H1 (cell line): ENCODE measurements around the gene ZDHHC1. TPM values are rescaled to one million over a fixed set of nuclear protein-coding genes. Genes with fewer than 3 reads are reported as not detected.

ENCODE experiments used
- CTCF ChIA-PET: fragments of 300-600 bp; sonication (Branson Sonifier 250); formaldehyde crosslinking; loops from one replicate; lab custom pipeline; 2021; ENCODE audit not compliant: partially characterized antibody; lab: Charles Lee
- POLR2A ChIA-PET: fragments of 300-600 bp; sonication (Branson Sonifier 250); formaldehyde crosslinking; loops from one replicate; lab custom pipeline; 2021; ENCODE audit warnings: inconsistent platforms; ENCODE audit not compliant: partially characterized antibody; lab: Charles Lee
- DNase-seq, 2 experiments: peaks; one replicate each; pipeline versions ENCODE4 v3.0.0 to v3.0.0-alpha.2; 2010 to 2022; ENCODE audit warnings: low spot score in 2 of 2, low read depth in 1 of 2, mixed read lengths in 1 of 2
- FAIRE-seq: peaks from 2 replicates; lab custom pipeline; 2011; peaks lifted over from hg19 to GRCh38; lab: Jason Lieb, UNC
- H2AFZ ChIP-seq: 2 replicates; pipeline ENCODE4 v1.8.1; 2012; ENCODE audit warnings: low read length, inconsistent platforms
- H2AK5ac ChIP-seq: 2 replicates; pipeline ENCODE4 v1.6.1; 2013; ENCODE audit warnings: low read depth, low read length
- H2BK120ac ChIP-seq: replicated peaks from 2 replicates; pipeline ENCODE3; 2013; ENCODE audit warnings: low read depth, low read length, inconsistent platforms
- H2BK12ac ChIP-seq: 2 replicates; pipeline ENCODE4 v1.6.1; 2013; ENCODE audit warnings: low read depth, low read length
- H2BK15ac ChIP-seq: 2 replicates; pipeline ENCODE4 v1.6.1; 2013; ENCODE audit warnings: low read length
- H2BK20ac ChIP-seq: 2 replicates; pipeline ENCODE4 v1.6.1; 2013; ENCODE audit warnings: low read length
- H2BK5ac ChIP-seq: 2 replicates; pipeline ENCODE4 v1.6.1; 2013; ENCODE audit warnings: low read depth, low read length
- H3K14ac ChIP-seq: 2 replicates; pipeline ENCODE4 v1.6.1; 2013; ENCODE audit warnings: inconsistent platforms; ENCODE audit not compliant: insufficient read length
- H3K18ac ChIP-seq: 2 replicates; pipeline ENCODE4 v1.6.1; 2013; ENCODE audit warnings: low read length; ENCODE audit errors: extremely low read depth
- H3K23ac ChIP-seq: 2 replicates; pipeline ENCODE4 v1.6.1; 2013; ENCODE audit warnings: inconsistent platforms; ENCODE audit not compliant: insufficient read length
- H3K23me2 ChIP-seq: 2 replicates; pipeline ENCODE4 v1.6.1; 2013; ENCODE audit warnings: low read depth, low read length
- H3K27ac ChIP-seq: 2 replicates; pipeline ENCODE4 v1.6.1; 2011; ENCODE audit warnings: low read depth, low read length, inconsistent platforms
- H3K27me3 ChIP-seq, 4 experiments: replicated peaks in 1 of 4; 1 replicate in 1 of 4; 2 replicates in 3 of 4; pipeline versions ENCODE4 v1.6.1 to v1.8.1; 2011 to 2013; ENCODE audit warnings: low read length in 3 of 4, mild to moderate bottlenecking in 3 of 4, inconsistent platforms in 2 of 4, mixed read lengths in 2 of 4, moderate library complexity in 1 of 4; ENCODE audit not compliant: control insufficient read depth in 3 of 4, insufficient read depth in 3 of 4; ENCODE audit errors: extremely low read depth in 1 of 4
- H3K36me3 ChIP-seq, 4 experiments: 2 replicates each; pipeline versions ENCODE4 v1.6.1 to v1.8.1; 2011 to 2013; ENCODE audit warnings: mild to moderate bottlenecking in 4 of 4, low read length in 3 of 4, moderate library complexity in 2 of 4, control low read depth in 1 of 4, inconsistent platforms in 1 of 4; ENCODE audit not compliant: insufficient read depth in 4 of 4, control insufficient read depth in 2 of 4
- H3K4ac ChIP-seq: replicated peaks from 2 replicates; pipeline ENCODE3; 2013; ENCODE audit warnings: low read length, low read depth, mixed read lengths, inconsistent platforms; ENCODE audit not compliant: insufficient read length
- H3K4me1 ChIP-seq, 4 experiments: replicated peaks in 1 of 4; 1 replicate in 1 of 4; 2 replicates in 3 of 4; pipeline versions ENCODE4 v1.6.1 to v1.8.1; 2011 to 2013; ENCODE audit warnings: low read length in 3 of 4, inconsistent platforms in 2 of 4, mixed read lengths in 1 of 4; ENCODE audit not compliant: insufficient read depth in 4 of 4, control insufficient read depth in 3 of 4
- H3K4me2 ChIP-seq, 2 experiments: 2 replicates each; pipeline versions ENCODE4 v1.6.1 to v1.8.1; 2011 to 2013; ENCODE audit warnings: low read depth in 2 of 2, low read length in 2 of 2, control low read depth in 1 of 2, inconsistent platforms in 1 of 2, mild to moderate bottlenecking in 1 of 2; ENCODE audit not compliant: insufficient read depth in 1 of 2
- H3K4me3 ChIP-seq, 4 experiments: fragments of 200-600, 300-600 bp in 1 of 4; sonication (generic), shearing (Covaris generic), sonication (Bioruptor Twin) in 1 of 4; 2 replicates each; pipeline versions ENCODE4 v1.5.1 to v1.8.1; 2011 to 2016; ENCODE audit warnings: low read length in 4 of 4, low read depth in 3 of 4, control low read depth in 2 of 4, inconsistent platforms in 2 of 4, mild to moderate bottlenecking in 2 of 4, mixed read lengths in 1 of 4, moderate library complexity in 1 of 4; ENCODE audit not compliant: insufficient read depth in 2 of 4; ENCODE audit errors: extremely low read depth in 1 of 4
- H3K56ac ChIP-seq: replicated peaks from 2 replicates; pipeline ENCODE3; 2013; ENCODE audit warnings: low read depth, mild to moderate bottlenecking, mixed read lengths, low read length, inconsistent platforms; ENCODE audit not compliant: insufficient read length
- H3K79me1 ChIP-seq: 2 replicates; pipeline ENCODE4 v1.6.1; 2013; ENCODE audit warnings: low read depth, low read length, control low read depth
- H3K79me2 ChIP-seq, 2 experiments: 2 replicates each; pipeline versions ENCODE4 v1.6.1 to v1.8.1; 2012 to 2013; ENCODE audit warnings: low read length in 2 of 2, mild to moderate bottlenecking in 2 of 2, inconsistent platforms in 1 of 2; ENCODE audit not compliant: insufficient read depth in 2 of 2, control insufficient read depth in 1 of 2
- H3K9ac ChIP-seq, 4 experiments: replicated peaks in 1 of 4; 1 replicate in 1 of 4; 2 replicates in 3 of 4; pipeline versions ENCODE4 v1.6.1 to v1.8.1; 2011 to 2013; ENCODE audit warnings: low read depth in 3 of 4, low read length in 3 of 4, control low read depth in 2 of 4, mild to moderate bottlenecking in 2 of 4, moderate library complexity in 2 of 4, inconsistent platforms in 1 of 4; ENCODE audit errors: extremely low read depth in 1 of 4
- H3K9me3 ChIP-seq, 2 experiments: 2 replicates each; pipeline versions ENCODE4 v1.6.1 to v1.8.1; 2012 to 2013; ENCODE audit warnings: mild to moderate bottlenecking in 2 of 2, moderate library complexity in 2 of 2, control low read depth in 1 of 2, inconsistent platforms in 1 of 2, low read depth in 1 of 2, low read length in 1 of 2, mixed read lengths in 1 of 2; ENCODE audit not compliant: insufficient read depth in 2 of 2
- H4K20me1 ChIP-seq, 2 experiments: replicated peaks in 1 of 2; 2 replicates each; pipeline versions ENCODE3 to v1.8.1; 2011 to 2013; ENCODE audit warnings: inconsistent platforms in 2 of 2, low read length in 2 of 2, mild to moderate bottlenecking in 1 of 2; ENCODE audit not compliant: insufficient read depth in 2 of 2, control insufficient read depth in 1 of 2
- H4K5ac ChIP-seq: 2 replicates; pipeline ENCODE4 v1.6.1; 2013; ENCODE audit warnings: low read length, low read depth, mixed read lengths, inconsistent platforms; ENCODE audit not compliant: insufficient read length
- H4K8ac ChIP-seq: 2 replicates; pipeline ENCODE4 v1.8.0; 2013; ENCODE audit warnings: mild to moderate bottlenecking, moderate library complexity, low read length, inconsistent platforms; ENCODE audit not compliant: insufficient read depth; ENCODE audit errors: extremely low read depth
- H4K91ac ChIP-seq: replicated peaks from 2 replicates; pipeline ENCODE3; 2013; ENCODE audit warnings: low read length, mixed read lengths, inconsistent platforms; ENCODE audit not compliant: insufficient read length
- CHD2 ChIP-seq: IDR thresholded peaks from 2 replicates; pipeline ENCODE4 v1.6.1; 2012; ENCODE audit warnings: low read length, improper control_type of control experiment
- GABPA ChIP-seq: IDR thresholded peaks from 2 replicates; pipeline ENCODE4 v1.6.1; 2011; ENCODE audit warnings: mild to moderate bottlenecking, low read length, moderate library complexity, borderline replicate concordance; ENCODE audit not compliant: insufficient read depth
- NRF1 ChIP-seq: IDR thresholded peaks from 2 replicates; pipeline ENCODE4 v1.6.1; 2011; ENCODE audit warnings: mild to moderate bottlenecking, low read depth, low read length, improper control_type of control experiment
- POLR2AphosphoS5 ChIP-seq: IDR thresholded peaks from 2 replicates; pipeline ENCODE4 v1.6.1; 2011; ENCODE audit warnings: low read depth, low read length
- RXRA ChIP-seq: IDR thresholded peaks from 2 replicates; pipeline ENCODE4 v1.6.1; 2011; ENCODE audit warnings: low read depth, mild to moderate bottlenecking, low read length, moderate library complexity; ENCODE audit not compliant: insufficient read depth
- WGBS, 2 experiments: shearing (Covaris generic) in 1 of 2; methylation state at CpG; one replicate each; pipeline versions ENCODE4 v1.1.6 to v1.1.7; 2013 to 2015; ENCODE audit warnings: low lambda C conversion rate in 2 of 2, mixed read lengths in 2 of 2, inconsistent platforms in 1 of 2, low coverage in 1 of 2, missing lambda C conversion rate in 1 of 2; ENCODE audit not compliant: insufficient replicate concordance in 2 of 2, insufficient coverage in 1 of 2, insufficient read length in 1 of 2; ENCODE audit errors: extremely low coverage in 1 of 2, missing lambda C conversion rate in 1 of 2; 5-methylcytosine and 5-hydroxymethylcytosine counted together
- long read RNA-seq, 2 experiments: library from RNA in 1 of 2; library from capped mRNA in 1 of 2; stranded (forward); transcript quantifications; one replicate each; pipeline ENCODE4 v2.0.0, GENCODE V29; 2021; ENCODE audit warnings: inconsistent platforms in 1 of 2
- polyA minus RNA-seq, 3 experiments: library from RNA; depleted of rRNA, polyadenylated mRNA; stranded (reverse); fragments of >200 nt; gene quantifications; 1 replicate in 2 of 3; 2 replicates in 1 of 3; pipeline ENCODE4 v1.2.3, GENCODE V29; 2011
- polyA plus RNA-seq, 7 experiments: library from polyadenylated mRNA; depleted of rRNA in 3 of 7; stranded (reverse) in 5 of 7; unstranded in 2 of 7; fragments of >200 nt in 5 of 7; fragments of 200-250 nt in 2 of 7; gene quantifications; 1 replicate in 5 of 7; 2 replicates in 1 of 7; 4 replicates in 1 of 7; pipeline versions ENCODE4 v1.2.1 to v1.2.3, GENCODE V29; 2011 to 2013; ENCODE audit warnings: missing spikeins in 2 of 7, mixed read lengths in 2 of 7
- total RNA-seq: library from RNA; stranded (reverse); fragmentation: NEBNext Ultra II Directional; extraction: Animal tissue kit (Norgen Biotek cat#: 25700); gene quantifications from 2 replicates; pipeline ENCODE4 v1.2.1, GENCODE V29; 2021

The ZDHHC1 gene
- total RNA-seq (3.1 and 3.5 TPM in 2 replicates), polyA plus RNA-seq (2011; rRNA removed) (4.9 and 7.5 TPM in 2 replicates), polyA minus RNA-seq (2011; rRNA and poly(A)+ RNA removed) (4.4 and 5.2 TPM in 2 replicates)
- polyA plus RNA-seq (2011; cell fraction: cytosol; rRNA removed): 4.4 TPM
- polyA plus RNA-seq (2011; cell fraction: nucleus; rRNA removed): 11.3 TPM
- 2.6 to 5.3 TPM (median 3.4 TPM) in 4 replicates for polyA plus RNA-seq (2012, experiment 1 of 2)
- 2.2 TPM for polyA plus RNA-seq (2012, experiment 2 of 2)
- 3.5 TPM for polyA plus RNA-seq (2013, experiment 1 of 2)
- polyA plus RNA-seq (2013, experiment 2 of 2): 3.4 TPM
- 2.8 TPM for polyA minus RNA-seq (2011; cell fraction: cytosol; rRNA and poly(A)+ RNA removed)
- polyA minus RNA-seq (2011; cell fraction: nucleus; rRNA and poly(A)+ RNA removed): 10.0 TPM
- long read RNA-seq, experiment 1, partial matches to known transcripts: 1 of 4 reads
- long read RNA-seq, experiment 1, other reads (novel, unspliced or antisense): 3 of 4 reads
- long read RNA-seq, experiment 2: 0 reads

GRCh38 chr16:67415872-67416793, at the start of gene ZDHHC1:
ZDHHC1 (minus strand) TSS chr16:67416477; CDS start chr16:67407775, 8,702 bp downstream.
- Histone ChIP-seq H3K23ac (no peak within 1 kb of the TSS), H3K4ac (peak within 1 kb of the TSS; percentile 62), H3K79me2 (no peaks in the 10 kb centered on the region), H2BK120ac (no peak within 1 kb of the TSS), H2AFZ (peak within 1 kb of the TSS; percentile 71; the same call in 1 of the 2 replicates), H3K27ac (no peak within 1 kb of the TSS), H4K8ac (peak within 1 kb of the TSS; percentile 88; the same call in 1 of the 2 replicates), H4K5ac (no peak within 1 kb of the TSS), H3K36me3 (no peaks in the 10 kb centered on the region), H2BK5ac (no peak within 1 kb of the TSS), H3K18ac (no peak within 1 kb of the TSS; the same call in 1 of the 2 replicates), H3K14ac (no peak within 1 kb of the TSS), H3K27me3 (no peaks in the 10 kb centered on the region; a peak in 2 of 7 replicates), H3K4me2 (peak within 1 kb of the TSS; percentile 73 to 79), H3K9me3 (no peaks in the 10 kb centered on the region), H3K4me3 (peak within 1 kb of the TSS; percentile 40 to 66 (median 54)), H2BK15ac (no peak within 1 kb of the TSS; the same call in 1 of the 2 replicates), H4K20me1 (no peaks in the 10 kb centered on the region), H2AK5ac (no peak within 1 kb of the TSS), H3K9ac (peak within 1 kb of the TSS in 3 of 4 experiments; percentile 25 to 56 (median 44); a peak in 3 of 7 replicates), H3K4me1 (peaks cover 0 to 10% (median 5%) of the 10 kb centered on the region in 4 experiments; a peak in 4 of 7 replicates), H3K23me2 (peaks cover 4% of the 10 kb centered on the region; the same call in 1 of the 2 replicates), H3K79me1 (no peaks in the 10 kb centered on the region; the same call in 1 of the 2 replicates), H4K91ac (no peak within 1 kb of the TSS), H3K56ac (no peak within 1 kb of the TSS), H2BK12ac (no peak within 1 kb of the TSS; the same call in 1 of the 2 replicates), H2BK20ac (no peak within 1 kb of the TSS)
- ChIA-PET POLR2A (interaction anchor here (0.6 to 1.4 kb wide), 4 partner anchors 9 to 148 kb away, joined by 3 to 5 read pairs (median 4); no protein-coding TSS in a partner anchor), CTCF (interaction anchor here (0.6 to 24.6 kb wide), 16 partner anchors 11 to 170 kb away, joined by 3 to 476 read pairs (median 6); partner anchors contain the start of gene TPPP3)
- FAIRE-seq: no peak
- 9% methylated on average over 62 of the region's 73 CpGs; no CpG with 5 or more reads in 1 of the 2 experiments for WGBS, 2 experiments
- peak in 1 of 2 experiments; percentile 94 for DNase-seq
- TF ChIP-seq RXRA: no peak
- no peak for TF ChIP-seq POLR2AphosphoS5
- no peak for TF ChIP-seq CHD2
- TF ChIP-seq GABPA: no peak
- no peak for TF ChIP-seq NRF1
